Measurements from ENCODE around the gene RAB3GAP2. TPM values are rescaled to one million over a fixed set of nuclear protein-coding genes. Genes with fewer than 3 reads are reported as not detected.

The RAB3GAP2 gene
- polyA plus RNA-seq, 1 experiment: 43.6 TPM

DNA sequence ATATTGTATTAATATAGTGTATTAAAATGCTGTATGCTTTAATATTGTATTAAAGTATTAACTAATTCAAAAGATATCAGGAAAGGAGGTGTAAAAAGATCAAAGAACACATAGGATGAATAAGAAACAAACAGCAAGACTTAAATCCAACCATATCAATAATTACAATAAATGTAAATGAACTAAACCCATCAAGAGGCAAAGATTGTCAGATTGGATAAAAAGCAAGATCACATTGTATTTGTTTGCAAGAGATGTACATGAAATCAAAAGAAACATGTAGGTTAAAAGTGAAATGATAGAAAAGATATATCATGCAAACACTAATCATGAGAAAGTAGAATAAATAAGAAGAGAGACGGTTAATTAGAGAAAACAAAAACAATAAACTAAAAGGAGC lies 34.1 kb upstream of the RAB3GAP2 start:
- DNase-seq (ENCODE audit: low read depth, low spot score): no peak
- H3K27ac ChIP-seq (ENCODE audit: low read depth, low read length): no peak overlapping the region
- no peaks in the 10 kb centered on the region for H3K27me3 ChIP-seq (ENCODE audit: control insufficient read depth, insufficient read depth, low read length)
- no peak overlapping the region for H3K4me3 ChIP-seq (ENCODE audit: low read depth, low read length)
- ChIA-PET POLR2A (no interaction called here), CTCF (no interaction called here)
- H3K9me3 ChIP-seq (ENCODE audit: control insufficient read depth, insufficient read depth, low read length): no peaks in the 10 kb centered on the region
- TF ChIP-seq, protein P1, sequence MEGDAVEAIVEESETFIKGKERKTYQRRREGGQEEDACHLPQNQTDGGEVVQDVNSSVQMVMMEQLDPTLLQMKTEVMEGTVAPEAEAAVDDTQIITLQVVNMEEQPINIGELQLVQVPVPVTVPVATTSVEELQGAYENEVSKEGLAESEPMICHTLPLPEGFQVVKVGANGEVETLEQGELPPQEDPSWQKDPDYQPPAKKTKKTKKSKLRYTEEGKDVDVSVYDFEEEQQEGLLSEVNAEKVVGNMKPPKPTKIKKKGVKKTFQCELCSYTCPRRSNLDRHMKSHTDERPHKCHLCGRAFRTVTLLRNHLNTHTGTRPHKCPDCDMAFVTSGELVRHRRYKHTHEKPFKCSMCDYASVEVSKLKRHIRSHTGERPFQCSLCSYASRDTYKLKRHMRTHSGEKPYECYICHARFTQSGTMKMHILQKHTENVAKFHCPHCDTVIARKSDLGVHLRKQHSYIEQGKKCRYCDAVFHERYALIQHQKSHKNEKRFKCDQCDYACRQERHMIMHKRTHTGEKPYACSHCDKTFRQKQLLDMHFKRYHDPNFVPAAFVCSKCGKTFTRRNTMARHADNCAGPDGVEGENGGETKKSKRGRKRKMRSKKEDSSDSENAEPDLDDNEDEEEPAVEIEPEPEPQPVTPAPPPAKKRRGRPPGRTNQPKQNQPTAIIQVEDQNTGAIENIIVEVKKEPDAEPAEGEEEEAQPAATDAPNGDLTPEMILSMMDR (IDR thresholded peaks at IDR 0.05; ENCODE audit: low read depth, low read length): no peak

DNA sequence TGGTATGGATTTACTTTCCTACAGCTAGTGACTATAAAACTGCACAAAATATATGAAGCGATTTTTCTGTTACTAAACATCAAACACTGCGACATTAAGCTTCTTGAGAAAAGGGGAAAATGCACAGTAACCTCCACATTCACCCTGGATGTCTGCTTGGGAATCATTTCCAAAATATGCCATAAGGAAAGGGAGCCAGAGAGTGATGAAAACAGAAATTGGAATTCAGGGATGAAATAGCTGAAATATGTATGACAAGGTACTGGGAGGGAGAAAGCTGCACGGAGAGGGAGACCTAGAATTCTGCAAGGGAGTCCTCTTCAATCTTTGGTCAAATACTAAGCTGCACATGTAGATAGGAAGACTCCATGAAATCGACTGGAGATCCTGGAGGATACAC lies 31.6 kb upstream of the RAB3GAP2 start:
- TF ChIP-seq, protein P1 (IDR thresholded peaks at IDR 0.05; ENCODE audit: low read depth, low read length): no peak
- ChIA-PET CTCF (interaction anchor here (1.4 kb wide), 1 partner anchor 23 kb away, joined by 6 read pairs; no protein-coding TSS in a partner anchor), POLR2A (no interaction called here)
- no peak for DNase-seq (ENCODE audit: low read depth, low spot score)
- Histone ChIP-seq H3K9me3 (ENCODE audit: control insufficient read depth, insufficient read depth, low read length) (no peaks in the 10 kb centered on the region), H3K4me3 (ENCODE audit: low read depth, low read length) (no peak overlapping the region), H3K27me3 (ENCODE audit: control insufficient read depth, insufficient read depth, low read length) (no peaks in the 10 kb centered on the region), H3K27ac (ENCODE audit: low read depth, low read length) (no peak overlapping the region)

DNA sequence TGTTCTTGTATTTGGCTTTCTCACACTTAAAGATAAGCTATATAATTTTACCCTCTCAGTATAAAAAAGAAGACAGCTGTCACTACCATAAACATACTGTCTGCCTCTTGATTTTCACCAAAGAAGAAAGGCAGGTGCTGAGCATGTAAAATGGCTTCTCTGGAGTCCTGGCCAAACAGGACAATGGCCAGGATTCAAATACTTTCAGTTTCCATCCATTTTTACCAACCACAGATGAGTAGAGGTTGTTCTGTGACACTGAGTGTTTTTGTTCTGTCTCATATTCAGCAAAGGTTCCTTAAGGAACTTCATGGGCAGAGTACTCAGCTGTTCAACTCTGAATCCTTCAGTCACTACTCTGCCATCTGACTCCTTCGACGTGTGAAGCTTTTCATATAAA lies 29.4 kb upstream of the RAB3GAP2 start:
- TF ChIP-seq, protein P1 (IDR thresholded peaks at IDR 0.05; ENCODE audit: low read depth, low read length): no peak
- no peaks in the 10 kb centered on the region for H3K9me3 ChIP-seq (ENCODE audit: control insufficient read depth, insufficient read depth, low read length)
- CTCF ChIA-PET: interaction anchor here (0.6 to 2.1 kb wide), 4 partner anchors 21 to 432 kb away, joined by 4 to 10 read pairs (median 6); no protein-coding TSS in a partner anchor
- no peaks in the 10 kb centered on the region for H3K27me3 ChIP-seq (ENCODE audit: control insufficient read depth, insufficient read depth, low read length)
- no peak overlapping the region for H3K4me3 ChIP-seq (ENCODE audit: low read depth, low read length)
- DNase-seq (ENCODE audit: low read depth, low spot score): no peak
- POLR2A ChIA-PET: interaction anchor here (1.4 to 1.9 kb wide), 2 partner anchors 29 to 31 kb away, joined by 3 to 10 read pairs; partner anchors contain the start of gene RAB3GAP2
- H3K27ac ChIP-seq (ENCODE audit: low read depth, low read length): no peak overlapping the region

DNA sequence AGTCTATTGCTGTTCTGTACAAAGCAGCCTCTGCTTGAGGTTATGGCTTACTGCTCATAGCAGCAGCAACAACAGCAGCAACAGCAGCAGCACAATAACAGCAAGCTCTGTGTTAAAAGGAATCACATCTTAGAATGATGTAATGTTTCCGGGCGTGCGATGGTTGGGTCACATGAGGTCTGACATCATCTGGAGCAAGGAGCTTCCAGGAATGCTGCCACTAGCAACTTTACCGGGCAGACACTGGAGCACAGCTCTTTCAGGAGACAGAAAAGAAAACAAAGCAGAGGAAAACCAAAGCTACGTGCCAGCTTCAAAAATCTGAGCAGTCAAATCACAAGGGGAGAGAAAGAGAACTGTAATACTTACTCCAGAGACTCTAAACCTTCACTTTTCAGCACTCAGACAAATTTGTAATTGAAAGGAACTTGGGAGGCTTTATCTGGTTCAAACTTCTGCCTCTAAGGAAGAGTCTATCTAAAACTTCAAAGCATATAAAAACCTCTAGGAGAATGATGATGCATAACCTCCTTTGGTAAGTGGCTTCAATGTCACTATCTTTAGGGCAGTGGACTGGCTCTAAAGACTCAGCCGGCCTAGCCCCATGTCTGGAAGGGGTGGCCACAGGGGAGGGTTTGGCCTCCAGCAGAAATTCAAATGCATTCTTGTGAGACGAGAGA lies 28.3 kb upstream of the RAB3GAP2 start:
- Histone ChIP-seq H3K9me3 (ENCODE audit: control insufficient read depth, insufficient read depth, low read length) (no peaks in the 10 kb centered on the region), H3K4me3 (ENCODE audit: low read depth, low read length) (peak overlapping the region; percentile 27), H3K27ac (ENCODE audit: low read depth, low read length) (peak overlapping the region; percentile 81), H3K27me3 (ENCODE audit: control insufficient read depth, insufficient read depth, low read length) (no peaks in the 10 kb centered on the region)
- ChIA-PET CTCF (interaction anchor here (1.6 to 2.1 kb wide), 3 partner anchors 19 to 433 kb away, joined by 5 to 10 read pairs (median 8); no protein-coding TSS in a partner anchor), POLR2A (interaction anchor here (1.0 to 1.9 kb wide), 3 partner anchors 28 to 72 kb away, joined by 3 to 10 read pairs (median 4); partner anchors contain the start of gene RAB3GAP2)
- TF ChIP-seq, protein P1 (IDR thresholded peaks at IDR 0.05; ENCODE audit: low read depth, low read length): no peak
- DNase-seq (ENCODE audit: low read depth, low spot score): peak; percentile 79

DNA sequence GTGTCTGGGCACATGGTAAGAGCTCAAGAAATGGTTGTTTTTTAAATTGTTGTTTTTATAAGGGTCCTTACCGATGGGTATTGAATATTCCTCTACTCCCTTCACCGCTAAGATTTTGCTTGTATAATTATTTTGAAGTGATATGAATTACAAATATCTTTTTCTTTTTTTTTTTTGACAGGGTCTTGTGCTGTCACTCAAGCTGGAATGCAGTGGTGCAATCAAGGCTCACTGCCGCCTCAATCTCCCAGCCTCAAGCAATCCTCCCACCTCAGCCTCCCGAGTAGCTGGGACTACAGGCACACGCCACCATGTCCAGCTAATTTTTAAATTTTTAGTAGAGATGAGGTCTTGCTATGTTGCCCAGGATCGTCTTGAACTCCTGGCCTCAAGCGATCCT lies 27.1 kb upstream of the RAB3GAP2 start:
- no peak for DNase-seq (ENCODE audit: low read depth, low spot score)
- peaks cover 3% of the 10 kb centered on the region for H3K27me3 ChIP-seq (ENCODE audit: control insufficient read depth, insufficient read depth, low read length)
- TF ChIP-seq, protein P1 (IDR thresholded peaks at IDR 0.05; ENCODE audit: low read depth, low read length): no peak
- ChIA-PET CTCF (interaction anchor here (0.6 to 6.7 kb wide), 3 partner anchors 16 to 434 kb away, joined by 4 to 84 read pairs (median 14); no protein-coding TSS in a partner anchor), POLR2A (interaction anchor here (0.6 to 0.7 kb wide), 2 partner anchors 18 to 429 kb away, joined by 3 to 4 read pairs; no protein-coding TSS in a partner anchor)
- H3K27ac ChIP-seq (ENCODE audit: low read depth, low read length): no peak overlapping the region
- no peaks in the 10 kb centered on the region for H3K9me3 ChIP-seq (ENCODE audit: control insufficient read depth, insufficient read depth, low read length)
- H3K4me3 ChIP-seq (ENCODE audit: low read depth, low read length): no peak overlapping the region
